CD8-positive, alpha-beta memory T cell (primary cell): ENCODE measurements around the gene DCAF11. TPM values are rescaled to one million over a fixed set of nuclear protein-coding genes. Genes with fewer than 3 reads are reported as not detected.

ENCODE experiments used
- CTCF ChIA-PET: fragments of 350-600 bp; sonication (Branson Sonifier 250); formaldehyde crosslinking; loops from one replicate; lab custom pipeline; 2021; ENCODE audit warnings: antibody characterized with exemption; lab: Charles Lee
- POLR2A ChIA-PET: fragments of 350-600 bp; sonication (Branson Sonifier 250); formaldehyde crosslinking; loops from one replicate; lab custom pipeline; 2021; ENCODE audit warnings: antibody characterized with exemption; lab: Charles Lee
- DNase-seq, 5 donors: peaks; one replicate each; pipeline versions ENCODE4 v3.0.0 to v3.0.0-alpha.2; 2020 to 2022; ENCODE audit warnings: mixed read lengths in 1 of 5
- H3K27ac ChIP-seq: one replicate; pipeline ENCODE4 v1.7.0; 2013; ENCODE audit warnings: low read depth, mild to moderate bottlenecking, low read length, moderate library complexity
- H3K27me3 ChIP-seq: 2 replicates; pipeline ENCODE4 v1.7.0; 2013; ENCODE audit warnings: low read length, mild to moderate bottlenecking; ENCODE audit not compliant: insufficient read depth, poor library complexity, severe bottlenecking
- H3K36me3 ChIP-seq: 2 replicates; pipeline ENCODE4 v1.7.0; 2013; ENCODE audit warnings: mild to moderate bottlenecking, low read length, moderate library complexity; ENCODE audit not compliant: insufficient read depth
- H3K4me1 ChIP-seq: 2 replicates; pipeline ENCODE4 v1.7.0; 2013; ENCODE audit warnings: mild to moderate bottlenecking, low read length, moderate library complexity; ENCODE audit not compliant: insufficient read depth
- H3K4me3 ChIP-seq: 2 replicates; pipeline ENCODE4 v1.7.0; 2013; ENCODE audit warnings: mild to moderate bottlenecking, low read length
- H3K9me3 ChIP-seq: 2 replicates; pipeline ENCODE4 v1.7.0; 2013; ENCODE audit warnings: mild to moderate bottlenecking, low read length
- H3K27ac Mint-ChIP-seq, 8 donors: one replicate each; pipeline ENCODE4 v1.8.0; 2020 to 2021; ENCODE audit warnings: mixed read lengths in 8 of 8, mild to moderate bottlenecking in 6 of 8, inconsistent platforms in 3 of 8, moderate library complexity in 3 of 8
- H3K27me3 Mint-ChIP-seq, 2 donors: one replicate each; pipeline ENCODE4 v1.8.0; 2020 to 2021; ENCODE audit warnings: mixed read lengths in 2 of 2, mild to moderate bottlenecking in 1 of 2, moderate library complexity in 1 of 2
- H3K36me3 Mint-ChIP-seq, 3 donors: one replicate each; pipeline ENCODE4 v1.8.0; 2020 to 2021; ENCODE audit warnings: mixed read lengths in 3 of 3, inconsistent platforms in 1 of 3, mild to moderate bottlenecking in 1 of 3
- H3K4me1 Mint-ChIP-seq, 3 donors: one replicate each; pipeline ENCODE4 v1.8.0; 2020 to 2021; ENCODE audit warnings: mixed read lengths in 3 of 3, inconsistent platforms in 1 of 3, mild to moderate bottlenecking in 1 of 3
- H3K4me3 Mint-ChIP-seq, 7 donors: one replicate each; pipeline ENCODE4 v1.8.0; 2020 to 2021; ENCODE audit warnings: mixed read lengths in 7 of 7, mild to moderate bottlenecking in 6 of 7, moderate library complexity in 4 of 7, inconsistent platforms in 2 of 7
- H3K9me3 Mint-ChIP-seq, 5 donors: one replicate each; pipeline ENCODE4 v1.8.0; 2020 to 2022; ENCODE audit warnings: mixed read lengths in 5 of 5, mild to moderate bottlenecking in 3 of 5, moderate library complexity in 2 of 5, inconsistent platforms in 1 of 5
- polyA plus RNA-seq: library from polyadenylated mRNA; unstranded; fragments of 300-500 nt; fragmentation: Illumina TruSeq; gene quantifications from one replicate; pipeline ENCODE4 v1.2.3, GENCODE V29; 2021
- total RNA-seq, 2 experiments: library from RNA; stranded (reverse); gene quantifications; one replicate each; pipeline ENCODE4 v1.2.3, GENCODE V29; 2021

DCAF11 gene
- total and polyA plus RNA-seq, 3 experiments from 2014 or later = 69.0 to 83.9 (median 72.4) TPM

GRCh38 chr14:24160499-24160849 is 45.9 kb downstream of the DCAF11 start:
- peak overlapping the region in 3 of 7 donors; percentile 15 to 98 (median 31) for H3K4me3 Mint-ChIP-seq
- no peak for DNase-seq
- CTCF ChIA-PET = interaction anchor here (1.0 to 5.2 kb wide), 33 partner anchors 9 to 280 kb away, joined by 3 to 50 read pairs (median 5); partner anchors contain the start of genes CHMP4A, DCAF11, DHRS1 and EMC9
- H3K4me3 ChIP-seq = no peak overlapping the region
- peaks cover 41% of the 10 kb centered on the region for H3K4me1 ChIP-seq
- H3K27ac Mint-ChIP-seq = peak overlapping the region; percentile 54 to 100 (median 99)
- no peaks in the 10 kb centered on the region for H3K27me3 ChIP-seq
- peaks cover 0 to 3% of the 10 kb centered on the region in 2 donors for H3K27me3 Mint-ChIP-seq
- H3K4me1 Mint-ChIP-seq = peaks cover 39 to 53% (median 46%) of the 10 kb centered on the region in 3 donors
- peak overlapping the region; percentile 96 for H3K27ac ChIP-seq
- H3K9me3 Mint-ChIP-seq = no peaks in the 10 kb centered on the region
- peaks cover 28 to 82% (median 29%) of the 10 kb centered on the region in 3 donors for H3K36me3 Mint-ChIP-seq
- POLR2A ChIA-PET = interaction anchor here (0.9 to 2.5 kb wide), 9 partner anchors 12 to 82 kb away, joined by 3 to 23 read pairs (median 11); partner anchors contain the start of genes CHMP4A, DCAF11, EMC9 and NRL
- peaks cover 46% of the 10 kb centered on the region for H3K36me3 ChIP-seq
- H3K9me3 ChIP-seq = no peaks in the 10 kb centered on the region

GRCh38 chr14:24160850-24161804 is 46.5 kb downstream of the DCAF11 start, which contains the start of gene IRF9:
Gene IRF9 (plus strand): TSS chr14:24161265. CDS start chr14:24162145, 880 bp downstream.
- peak within 1 kb of the TSS; percentile 84 to 100 (median 99) for H3K27ac Mint-ChIP-seq
- H3K36me3 ChIP-seq = peaks cover 47% of the 10 kb centered on the region
- peaks cover 41% of the 10 kb centered on the region for H3K4me1 ChIP-seq
- H3K4me3 Mint-ChIP-seq = peak within 1 kb of the TSS; percentile 89 to 100 (median 98)
- peak; percentile 93 to 97 (median 96) for DNase-seq
- no peaks in the 10 kb centered on the region for H3K9me3 ChIP-seq
- no peaks in the 10 kb centered on the region for H3K27me3 ChIP-seq
- H3K27me3 Mint-ChIP-seq = peaks cover 0 to 3% of the 10 kb centered on the region in 2 donors
- H3K4me1 Mint-ChIP-seq = peaks cover 40 to 56% (median 49%) of the 10 kb centered on the region in 3 donors
- ChIA-PET CTCF (interaction anchor here (0.7 to 5.2 kb wide), 40 partner anchors 10 to 280 kb away, joined by 3 to 50 read pairs (median 4); partner anchors contain the start of genes CHMP4A, DCAF11, DHRS1 and EMC9), POLR2A (interaction anchor here (0.5 to 2.5 kb wide), 15 partner anchors 10 to 289 kb away, joined by 3 to 23 read pairs (median 5); partner anchors contain the start of genes CHMP4A, DCAF11, EMC9 and IPO4)
- H3K4me3 ChIP-seq = peak within 1 kb of the TSS; percentile 99
- H3K9me3 Mint-ChIP-seq = no peaks in the 10 kb centered on the region
- H3K36me3 Mint-ChIP-seq = peaks cover 23 to 83% (median 28%) of the 10 kb centered on the region in 3 donors
- peak within 1 kb of the TSS; percentile 96 for H3K27ac ChIP-seq

- Mint-ChIP-seq H3K4me1 (peaks cover 42 to 56% (median 54%) of the 10 kb centered on the region in 3 donors), H3K4me3 (peak overlapping the region; percentile 89 to 100 (median 98)), H3K27me3 (peaks cover 0 to 3% of the 10 kb centered on the region in 2 donors), H3K27ac (peak overlapping the region; percentile 84 to 100 (median 99)), H3K9me3 (no peaks in the 10 kb centered on the region), H3K36me3 (peaks cover 19 to 86% (median 26%) of the 10 kb centered on the region in 3 donors)
- Histone ChIP-seq H3K4me1 (peaks cover 41% of the 10 kb centered on the region), H3K36me3 (peaks cover 54% of the 10 kb centered on the region), H3K9me3 (no peaks in the 10 kb centered on the region), H3K4me3 (peak overlapping the region; percentile 99), H3K27me3 (no peaks in the 10 kb centered on the region), H3K27ac (peak overlapping the region; percentile 96)
- no peak for DNase-seq
- ChIA-PET POLR2A (interaction anchor here (0.8 to 2.4 kb wide), 6 partner anchors 9 to 53 kb away, joined by 3 to 23 read pairs (median 6); partner anchors contain the start of genes DCAF11, IPO4, MDP1 and NRL), CTCF (interaction anchor here (0.9 to 5.2 kb wide), 18 partner anchors 9 to 108 kb away, joined by 3 to 50 read pairs (median 22); partner anchors contain the start of genes CHMP4A, DCAF11, EMC9 and IPO4)
Observed at GRCh38 chr14:24162093-24162492, 47.5 kb downstream of the DCAF11 start.

- H3K27me3 ChIP-seq = no peaks in the 10 kb centered on the region
- no peak overlapping the region for H3K27ac ChIP-seq
- Mint-ChIP-seq H3K9me3 (no peaks in the 10 kb centered on the region), H3K27ac (peak overlapping the region in 4 of 8 donors; percentile 79 to 96 (median 86)), H3K4me1 (peaks cover 47 to 66% (median 61%) of the 10 kb centered on the region in 3 donors), H3K36me3 (peaks cover 23 to 82% (median 35%) of the 10 kb centered on the region in 3 donors), H3K27me3 (peaks cover 0 to 5% of the 10 kb centered on the region in 2 donors), H3K4me3 (peak overlapping the region in 2 of 7 donors; percentile 58 to 74)
- H3K4me1 ChIP-seq = peaks cover 41% of the 10 kb centered on the region
- peaks cover 56% of the 10 kb centered on the region for H3K36me3 ChIP-seq
- no peaks in the 10 kb centered on the region for H3K9me3 ChIP-seq
- CTCF ChIA-PET = interaction anchor here (0.9 to 1.2 kb wide), 2 partner anchors 28 to 74 kb away, joined by 3 read pairs; partner anchors contain the start of gene PSME1
- DNase-seq = no peak
- POLR2A ChIA-PET = no interaction called here
- H3K4me3 ChIP-seq = no peak overlapping the region
Observed at GRCh38 chr14:24164518-24164991, 50.0 kb downstream of the DCAF11 start.

- CTCF ChIA-PET = interaction anchor here (1.2 kb wide), 1 partner anchor 75 kb away, joined by 3 read pairs; no protein-coding TSS in a partner anchor
- DNase-seq = no peak
- Mint-ChIP-seq H3K36me3 (peaks cover 23 to 78% (median 35%) of the 10 kb centered on the region in 3 donors), H3K4me1 (peaks cover 46 to 62% (median 57%) of the 10 kb centered on the region in 3 donors), H3K9me3 (no peaks in the 10 kb centered on the region), H3K4me3 (peak overlapping the region in 2 of 7 donors; percentile 26 to 53), H3K27ac (peak overlapping the region in 1 of 8 donors; percentile 38), H3K27me3 (peaks cover 0 to 5% of the 10 kb centered on the region in 2 donors)
- POLR2A ChIA-PET = no interaction called here
- H3K4me3 ChIP-seq = no peak overlapping the region
- H3K27ac ChIP-seq = no peak overlapping the region
- H3K9me3 ChIP-seq = no peaks in the 10 kb centered on the region
- peaks cover 49% of the 10 kb centered on the region for H3K36me3 ChIP-seq
- H3K4me1 ChIP-seq = peaks cover 35% of the 10 kb centered on the region
- no peaks in the 10 kb centered on the region for H3K27me3 ChIP-seq
Observed at GRCh38 chr14:24165785-24166184, 51.2 kb downstream of the DCAF11 start.

GRCh38 chr14:24167469-24168114 is 53.0 kb downstream of the DCAF11 start:
- H3K27ac Mint-ChIP-seq = peak overlapping the region in 6 of 8 donors; percentile 10 to 86 (median 74)
- Histone ChIP-seq H3K36me3 (peaks cover 49% of the 10 kb centered on the region), H3K4me1 (peaks cover 25% of the 10 kb centered on the region), H3K9me3 (no peaks in the 10 kb centered on the region), H3K27ac (no peak overlapping the region), H3K4me3 (no peak overlapping the region), H3K27me3 (no peaks in the 10 kb centered on the region)
- POLR2A ChIA-PET = interaction anchor here (0.6 kb wide), 1 partner anchor 45 kb away, joined by 3 read pairs; no protein-coding TSS in a partner anchor
- H3K4me1 Mint-ChIP-seq = peaks cover 38 to 57% (median 56%) of the 10 kb centered on the region in 3 donors
- H3K27me3 Mint-ChIP-seq = peaks cover 0 to 2% of the 10 kb centered on the region in 2 donors
- CTCF ChIA-PET = no interaction called here
- H3K36me3 Mint-ChIP-seq = peaks cover 12 to 66% (median 29%) of the 10 kb centered on the region in 3 donors
- H3K9me3 Mint-ChIP-seq = no peaks in the 10 kb centered on the region
- no peak for DNase-seq
- peak overlapping the region in 2 of 7 donors; percentile 14 to 66 for H3K4me3 Mint-ChIP-seq
